Hematopoietic multipotent progenitor cell treated with erythropoietin and hydrocortisone succinate and interleukin-3 and kit ligand, for 17 days (in vitro differentiated cells): ENCODE results near the gene SYDE2.
"Not testable (repeated sequence)": the region's sequence is repeated elsewhere in the genome, so short reads cannot be mapped to it uniquely, and the experiment has no call there.

Experiments
- DNase-seq: peaks from one replicate; pipeline ENCODE4 v3.0.0-alpha.2; 2015; ENCODE audit warnings: low spot score

The SYDE2 gene

GRCh38 chr1:85200463-85201339, at the start of gene SYDE2:
SYDE2 (minus strand) TSS chr1:85201016; CDS start chr1:85200996, 20 bp downstream.
- DNase-seq = peak; percentile 19

- not testable (repeated sequence) for DNase-seq
Observed at GRCh38 chr1:85249042-85249441, 48.2 kb upstream of the SYDE2 start.

- DNase-seq = no peak
Observed at GRCh38 chr1:85245891-85246290, 45.1 kb upstream of the SYDE2 start.

- no peak for DNase-seq
Observed at GRCh38 chr1:85245456-85245855, 44.6 kb upstream of the SYDE2 start.

GRCh38 chr1:85244271-85245061, 43.6 kb upstream of the SYDE2 start:
- no peak for DNase-seq

GRCh38 chr1:85243372-85243771, 42.6 kb upstream of the SYDE2 start:
- no peak for DNase-seq

- DNase-seq = no peak
Observed at GRCh38 chr1:85240643-85241042, 39.8 kb upstream of the SYDE2 start.

- no peak for DNase-seq
Observed at GRCh38 chr1:85240174-85240601, 39.4 kb upstream of the SYDE2 start.

- no peak for DNase-seq
Observed at GRCh38 chr1:85237613-85238012, 36.8 kb upstream of the SYDE2 start.

- no peak for DNase-seq
Observed at GRCh38 chr1:85230305-85230977, 29.6 kb upstream of the SYDE2 start.

GRCh38 chr1:85229574-85230097, 28.8 kb upstream of the SYDE2 start:
- DNase-seq = no peak

- DNase-seq = no peak
Observed at GRCh38 chr1:85228972-85229371, 28.2 kb upstream of the SYDE2 start.

- DNase-seq = no peak
Observed at GRCh38 chr1:85225624-85226380, 25.0 kb upstream of the SYDE2 start.

GRCh38 chr1:85224734-85225623, 24.2 kb upstream of the SYDE2 start:
- DNase-seq = peak; percentile 41

- no peak for DNase-seq
Observed at GRCh38 chr1:85224295-85224694, 23.5 kb upstream of the SYDE2 start.

- no peak for DNase-seq
Observed at GRCh38 chr1:85223334-85223733, 22.5 kb upstream of the SYDE2 start.

GRCh38 chr1:85220756-85221201, 20.0 kb upstream of the SYDE2 start:
- DNase-seq = no peak

- DNase-seq = no peak
Observed at GRCh38 chr1:85219853-85220610, 19.2 kb upstream of the SYDE2 start.

- no peak for DNase-seq
Observed at GRCh38 chr1:85216697-85217096, 15.9 kb upstream of the SYDE2 start.

GRCh38 chr1:85214654-85215053, 13.8 kb upstream of the SYDE2 start:
- no peak for DNase-seq
